ENCODE data around the gene TBC1D9B.

The TBC1D9B gene

DNA sequence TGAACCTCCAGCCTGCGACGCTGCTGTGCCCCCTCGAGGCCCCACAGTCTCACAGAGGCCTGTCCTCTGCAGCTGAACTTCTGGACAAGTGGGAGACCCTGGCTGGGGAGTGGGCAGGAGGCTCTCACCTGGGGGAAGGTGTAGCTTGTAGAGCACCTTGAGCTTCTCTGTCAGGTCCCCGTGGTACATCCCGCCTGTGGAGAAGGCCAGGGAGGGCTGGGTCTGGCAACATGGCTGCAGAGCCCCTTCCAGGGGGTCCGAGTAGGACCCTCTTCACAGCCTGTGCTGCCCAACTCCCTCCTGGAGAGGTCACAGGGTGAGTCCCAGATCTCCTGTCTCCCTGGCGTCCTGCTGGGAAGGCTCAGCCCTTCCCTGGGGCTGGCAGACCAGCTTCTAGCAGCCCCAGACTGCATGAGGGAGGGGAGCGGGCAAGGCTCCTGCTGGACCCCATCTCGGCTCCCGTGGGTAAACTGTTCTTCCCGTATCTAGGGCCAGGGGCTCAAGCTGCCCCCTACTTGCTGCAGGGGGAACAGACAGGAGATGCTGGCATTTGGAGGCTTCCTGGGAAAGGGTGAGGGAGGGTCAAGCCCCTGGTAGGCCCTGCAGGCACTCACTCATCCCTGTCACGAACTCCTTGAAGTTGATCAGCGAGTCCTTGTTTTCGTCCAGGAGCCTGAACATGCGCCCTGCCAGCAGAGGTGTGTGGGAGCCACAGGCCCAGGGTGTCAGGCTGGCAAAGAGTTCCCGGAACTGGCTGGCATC is 37.9 kb downstream of the TBC1D9B start:
- DNase-seq (ENCODE audit: low read depth): no peak

DNA sequence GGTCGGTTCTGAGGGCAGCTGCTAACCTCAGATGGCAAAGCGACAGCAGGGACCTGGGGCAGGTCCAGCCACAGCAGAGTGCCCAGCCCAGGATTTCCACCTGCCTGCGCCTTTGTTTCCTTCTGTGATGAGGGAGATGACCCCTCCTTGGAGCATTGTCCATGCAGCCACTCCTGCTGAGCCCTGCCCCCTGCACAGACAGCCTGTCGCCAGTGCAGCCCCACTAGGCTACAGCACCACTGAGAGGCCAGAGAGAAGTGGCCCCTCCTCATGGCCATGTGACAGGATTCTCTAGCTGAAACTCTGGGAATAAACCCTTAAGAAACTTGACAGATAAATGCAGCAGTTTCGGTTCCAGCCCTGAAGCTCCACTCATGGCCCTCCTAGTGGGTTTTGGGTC is 38.6 kb downstream of the TBC1D9B start:
- DNase-seq (ENCODE audit: low read depth): no peak

DNA sequence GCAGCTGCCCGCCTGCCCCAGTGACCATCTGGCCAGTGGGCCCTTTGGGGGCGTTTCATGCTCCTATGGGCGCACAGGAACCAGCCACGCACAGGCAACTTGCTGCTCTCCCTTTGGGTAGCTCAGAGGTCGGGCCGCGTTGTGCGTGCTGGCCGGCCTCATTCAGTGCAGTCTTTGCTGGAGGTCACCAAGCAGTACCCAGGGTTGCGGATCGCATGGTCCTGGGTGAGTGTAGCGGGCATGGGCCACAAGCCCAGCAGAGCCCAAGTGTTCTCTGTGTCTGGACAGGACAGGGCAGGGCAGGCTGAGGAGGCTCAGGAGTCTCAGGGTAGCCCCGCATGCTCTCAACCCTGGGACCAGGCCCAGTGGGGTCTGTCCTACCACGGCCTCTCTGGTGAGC is 39.2 kb downstream of the TBC1D9B start:
- DNase-seq (ENCODE audit: low read depth): no peak

DNA sequence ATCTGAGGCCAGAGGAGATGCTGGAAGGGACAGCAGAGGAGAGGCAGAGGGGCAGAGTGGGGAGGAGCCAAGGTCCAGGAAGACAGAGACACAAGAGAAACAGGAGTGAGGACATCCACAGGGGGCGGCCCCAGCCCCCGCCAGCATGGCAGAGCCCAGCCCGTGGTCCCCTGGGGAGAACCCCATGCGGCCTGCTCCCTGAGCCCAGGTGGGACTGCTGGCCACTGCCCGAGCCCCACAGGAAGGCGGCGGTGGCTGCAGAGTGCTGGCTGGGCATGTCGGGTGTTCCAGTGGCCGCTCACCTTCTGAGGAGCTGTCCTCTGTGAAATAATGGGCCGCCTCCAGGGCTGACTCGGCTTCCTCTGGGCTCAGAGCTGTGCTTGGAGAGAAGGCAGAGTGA is 40.2 kb downstream of the TBC1D9B start:
- no peak for DNase-seq (ENCODE audit: low read depth)

DNA sequence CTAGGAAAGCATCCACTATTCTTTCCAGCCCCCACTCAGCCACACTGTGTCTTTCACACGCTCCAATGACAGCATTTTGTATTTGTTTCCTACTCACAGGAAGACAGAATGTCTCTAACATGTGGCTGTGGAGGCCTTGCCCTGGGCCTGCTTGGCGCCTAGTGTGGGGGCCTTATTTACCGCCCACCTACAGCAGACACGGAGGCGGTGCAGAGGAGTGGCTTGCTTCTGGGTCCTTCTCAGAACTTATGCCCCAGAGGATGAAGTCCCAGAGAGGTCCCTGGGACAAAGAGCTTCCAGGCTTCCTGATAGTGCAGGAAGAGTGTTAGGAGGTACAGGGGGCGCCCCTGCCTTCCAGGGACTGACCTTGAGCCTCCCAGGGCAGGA is 40.6 kb downstream of the TBC1D9B start:
- no peak for DNase-seq (ENCODE audit: low read depth)

DNA sequence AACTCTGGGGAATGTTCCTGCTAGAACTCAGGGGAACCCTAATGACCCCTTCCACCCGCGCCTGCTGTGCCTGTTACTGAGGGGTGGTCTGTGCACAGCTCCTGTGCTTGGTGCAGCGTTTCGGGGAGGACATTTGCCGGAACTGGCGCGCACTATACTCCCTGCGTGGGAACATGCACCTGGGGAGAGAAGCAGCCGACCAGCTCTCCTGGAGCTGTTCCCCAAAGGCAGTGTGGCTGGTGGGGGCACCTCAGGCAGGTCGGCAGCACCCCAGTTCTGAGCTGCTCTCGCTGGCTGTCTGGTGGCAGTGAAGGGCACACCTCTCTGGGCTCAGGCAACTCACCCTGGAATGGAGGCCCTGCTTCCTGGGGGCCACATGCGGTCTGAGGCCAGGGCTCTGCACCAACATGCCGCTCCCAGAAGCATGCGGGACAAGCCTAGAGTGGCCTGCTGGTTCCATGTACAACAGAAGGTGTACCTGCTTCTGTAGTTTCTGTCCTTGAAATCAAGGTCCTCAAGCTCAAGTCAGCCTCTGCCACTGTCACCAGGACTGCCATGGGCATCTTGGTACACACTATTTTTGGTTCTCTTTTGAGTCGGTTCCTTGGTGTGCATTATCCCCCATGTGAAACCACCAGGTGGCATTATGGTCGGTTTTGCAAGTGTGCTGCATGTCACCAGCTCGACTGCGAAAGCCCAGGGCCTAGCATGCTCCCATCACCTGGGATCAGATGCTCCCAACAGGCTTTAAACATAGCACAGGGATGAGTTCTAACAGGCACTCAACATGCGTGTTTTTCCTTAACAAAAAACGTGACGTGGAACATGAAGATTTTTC is 41.2 kb downstream of the TBC1D9B start:
- DNase-seq (ENCODE audit: low read depth): no peak

DNA sequence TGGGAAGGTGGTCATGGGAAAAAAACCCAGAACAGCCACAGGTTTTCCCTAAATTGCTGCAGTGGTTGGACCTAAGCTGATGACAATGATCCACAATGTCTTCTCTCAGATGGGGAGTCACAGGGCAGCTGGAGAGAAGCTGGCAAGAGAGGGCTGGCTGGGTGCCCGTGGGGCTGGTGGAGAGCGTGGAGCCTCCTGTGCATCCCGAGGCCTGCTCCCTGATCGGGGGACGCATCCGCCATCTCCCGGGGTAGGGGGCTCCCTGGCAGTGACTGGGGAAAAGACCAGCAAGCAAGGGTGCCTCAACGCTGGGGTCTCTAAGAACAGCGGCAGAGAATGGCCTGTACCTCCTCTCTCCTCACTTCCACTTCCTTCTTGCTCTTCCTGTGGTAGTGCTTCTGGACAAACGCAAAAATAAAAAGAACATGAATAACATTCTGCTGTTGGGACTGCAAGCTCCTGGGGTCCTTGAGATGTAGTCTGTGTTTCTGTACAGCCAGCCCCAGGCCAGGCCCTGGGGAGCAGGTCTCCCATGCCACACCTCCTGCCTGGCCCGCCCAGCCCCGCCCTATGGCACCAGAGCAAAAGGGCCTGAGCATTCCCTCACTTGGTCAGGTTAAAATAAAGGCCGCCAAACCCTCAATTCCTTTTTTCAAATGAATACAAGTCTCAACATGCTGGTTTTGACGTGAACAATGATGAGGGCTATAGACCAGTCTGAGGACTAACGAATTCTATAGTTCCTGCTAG is 42.0 kb downstream of the TBC1D9B start:
- DNase-seq (ENCODE audit: low read depth): no peak

DNA sequence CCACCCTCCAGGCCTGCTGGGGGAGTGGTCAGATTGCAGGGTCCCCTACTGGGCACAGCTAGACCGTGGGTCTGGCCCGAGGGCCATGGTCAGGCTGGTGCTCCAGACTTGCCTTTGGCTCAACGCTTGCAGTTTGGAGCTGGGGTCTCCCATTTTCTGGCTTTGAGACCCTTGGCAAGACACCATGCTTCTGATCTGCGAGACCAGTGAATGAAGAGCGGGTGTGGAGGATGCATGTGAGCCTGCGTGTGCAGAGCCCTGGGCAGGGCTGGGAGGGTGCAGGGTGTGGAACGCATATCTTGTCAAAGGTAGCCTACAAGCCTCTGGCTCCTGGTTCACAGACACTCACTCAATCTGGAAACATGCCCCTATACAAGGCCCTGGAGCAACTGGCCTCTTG is 43.0 kb downstream of the TBC1D9B start:
- DNase-seq (ENCODE audit: low read depth): no peak

DNA sequence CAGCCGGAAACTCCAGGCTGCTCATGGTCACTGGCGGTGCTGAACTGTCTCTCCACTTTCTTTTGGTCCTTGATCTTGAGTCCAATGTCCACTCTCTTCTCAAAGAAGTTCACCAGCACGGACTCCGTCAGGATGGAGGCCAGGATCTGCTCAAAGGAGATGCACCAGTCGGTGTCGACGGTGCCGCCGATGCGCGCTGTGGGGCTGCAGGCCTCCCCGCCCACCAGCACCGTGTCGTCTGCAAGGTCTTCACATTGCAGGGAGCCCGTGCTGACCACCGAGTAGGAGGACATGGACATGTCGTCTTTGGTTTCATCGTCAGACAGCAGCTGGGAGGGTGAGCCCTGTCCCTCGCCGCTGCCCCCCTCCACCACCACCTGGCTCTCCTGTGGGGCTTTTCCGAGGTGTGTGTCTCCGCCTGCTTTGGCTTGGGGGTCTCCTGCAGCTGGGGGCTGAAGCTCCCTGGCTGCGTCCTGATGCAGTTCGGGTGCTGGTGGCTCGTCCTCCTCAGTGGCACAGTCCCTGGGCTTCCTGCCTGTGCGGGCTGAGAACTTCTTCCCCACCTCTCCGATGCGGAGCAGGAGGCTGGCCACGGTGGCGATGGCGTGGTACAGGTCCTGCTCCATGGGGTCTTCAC is 44.1 kb downstream of the TBC1D9B start:
- no peak for DNase-seq (ENCODE audit: low read depth)

DNA sequence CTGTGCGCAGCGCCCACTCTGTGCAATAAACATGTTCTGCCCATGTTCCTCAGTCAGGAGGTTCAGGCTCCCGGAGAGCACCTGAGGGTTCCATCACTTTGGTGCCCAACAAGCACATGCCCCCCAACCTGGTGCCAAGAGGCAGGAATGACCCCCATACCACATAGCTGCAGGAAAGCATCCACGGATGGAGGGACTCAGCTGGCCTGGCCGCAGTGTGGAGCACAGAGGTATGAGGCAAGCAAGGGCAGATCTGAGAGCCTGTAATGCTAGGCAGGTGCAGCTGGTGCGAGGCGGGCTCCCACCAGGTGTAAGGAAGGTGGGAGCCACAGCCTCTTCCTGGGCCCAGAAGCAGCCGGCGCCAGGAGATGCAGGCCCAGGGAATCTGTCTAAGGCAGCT is 44.8 kb downstream of the TBC1D9B start:
- DNase-seq (ENCODE audit: low read depth): no peak

DNA sequence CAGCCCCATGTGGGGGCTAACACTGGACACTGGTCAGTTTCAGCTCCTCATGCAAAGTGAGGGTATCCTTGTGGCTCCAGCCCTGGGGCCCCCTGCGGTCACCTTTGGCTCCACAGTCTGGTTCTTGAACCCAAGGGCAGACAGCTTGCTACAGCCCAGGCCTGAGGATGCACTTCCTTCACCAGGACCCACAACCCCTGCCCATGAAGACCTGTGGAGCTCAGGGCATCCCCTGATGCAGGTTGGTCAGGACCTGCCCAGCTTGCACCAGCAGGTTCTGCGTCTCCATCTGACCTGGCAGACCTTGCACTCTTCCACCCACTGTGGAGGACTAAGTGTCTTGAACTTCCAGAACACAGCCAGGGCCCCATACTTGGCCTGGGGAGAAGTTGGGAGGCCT is 45.4 kb downstream of the TBC1D9B start:
- DNase-seq (ENCODE audit: low read depth): no peak

DNA sequence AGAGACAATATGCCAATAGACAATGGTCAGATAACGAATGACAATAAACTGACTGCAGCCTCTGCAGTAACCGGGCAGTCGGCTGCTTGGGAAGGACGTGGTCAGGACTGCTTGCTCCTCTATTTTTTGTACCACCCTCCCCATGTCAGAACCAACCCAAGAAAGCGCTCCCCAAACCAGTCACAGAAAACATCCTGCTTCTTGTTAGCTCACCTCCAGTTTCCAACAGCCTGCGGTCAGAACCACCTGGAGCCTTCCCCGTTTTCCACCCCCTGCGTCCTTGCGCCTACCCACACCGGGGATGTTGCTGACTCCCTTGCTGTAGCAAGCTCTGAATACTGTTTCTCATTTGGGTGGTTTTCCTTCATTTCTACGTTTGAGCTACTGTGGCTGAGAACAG is 47.4 kb downstream of the TBC1D9B start:
- no peak for DNase-seq (ENCODE audit: low read depth)

DNA sequence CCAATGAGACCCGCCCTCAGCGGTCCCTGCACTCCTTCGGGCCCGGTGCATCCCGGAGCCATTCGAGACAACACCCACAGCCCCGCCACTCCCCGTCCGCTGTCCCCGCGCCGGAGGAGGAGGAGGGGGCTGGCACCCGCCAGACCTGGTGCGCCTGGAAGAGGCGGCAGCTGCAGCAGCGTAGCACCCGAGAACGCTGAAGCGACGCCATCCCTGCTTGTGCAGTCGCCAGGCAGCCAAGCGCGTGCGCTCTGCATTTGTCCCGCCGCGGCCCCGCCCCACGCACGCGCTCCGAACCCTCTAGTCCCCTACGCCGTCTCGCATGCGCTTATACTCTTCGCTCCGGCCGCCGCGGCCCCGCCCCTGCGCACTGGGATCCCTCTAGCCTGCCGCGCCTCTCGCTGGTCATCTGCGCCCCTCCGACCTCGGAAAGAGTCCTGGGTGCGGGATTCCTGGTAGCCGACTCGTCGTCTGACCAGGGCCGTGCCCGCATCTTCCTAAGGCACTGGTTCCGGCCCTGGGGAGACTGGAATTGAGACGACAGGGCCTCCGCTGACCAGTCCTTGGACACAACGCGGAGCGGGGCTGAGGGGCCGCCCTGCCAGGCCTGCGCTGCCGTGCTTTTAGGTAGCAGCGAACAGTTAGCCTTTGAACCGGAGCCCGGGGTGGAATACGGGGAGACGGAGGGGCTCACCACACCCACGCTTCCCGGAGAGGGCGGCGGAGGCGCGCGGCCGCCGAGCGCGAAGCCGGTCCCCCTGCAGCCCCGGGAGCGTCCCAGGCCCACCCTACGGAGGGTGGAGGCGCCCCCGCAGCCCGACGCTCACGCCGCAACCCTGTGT is 48.9 kb downstream of the TBC1D9B start, which contains the start of gene MRNIP:
Gene MRNIP (minus strand): TSS at position 232 of the 842 bp plus-strand sequence. CDS start 21 bp downstream, at position 211.
- peak; percentile 87 for DNase-seq (ENCODE audit: low read depth)

DNA sequence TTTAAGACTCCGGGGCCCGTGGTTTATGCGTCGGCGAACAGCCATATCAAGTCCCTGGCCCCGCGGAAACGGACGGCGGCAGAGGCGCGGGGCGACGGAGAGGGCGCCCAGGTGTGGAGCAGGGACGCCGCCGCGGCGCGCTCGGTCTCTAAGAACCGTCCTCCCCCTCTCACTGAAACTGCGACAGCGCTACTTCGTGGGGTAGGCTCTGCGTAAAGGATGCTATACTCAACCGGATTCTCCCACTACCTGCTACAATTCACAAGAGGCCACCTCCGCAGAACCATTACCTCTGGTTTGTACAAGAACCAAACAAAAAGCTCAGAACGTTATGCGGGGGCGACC is 49.5 kb downstream of the TBC1D9B start:
- peak; percentile 28 for DNase-seq (ENCODE audit: low read depth)

DNA sequence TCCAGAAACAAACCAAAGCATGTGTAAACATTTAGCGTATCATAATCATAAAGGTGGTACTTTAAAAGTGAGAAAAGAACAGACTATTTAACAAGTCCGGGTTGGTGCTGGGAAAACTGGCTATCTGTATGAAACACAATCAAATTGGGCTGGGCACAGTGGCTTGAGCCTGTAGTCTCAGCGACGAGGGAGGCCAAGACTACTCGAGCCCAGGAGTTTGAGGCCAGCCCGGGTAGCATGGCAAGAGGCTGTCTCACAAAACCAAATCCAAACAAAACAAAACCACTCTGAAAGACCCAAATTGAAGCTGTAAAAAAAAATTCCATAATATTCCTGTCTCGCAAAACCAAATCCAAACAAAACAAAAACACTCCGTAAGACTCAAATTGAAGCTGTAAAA is 53.3 kb downstream of the TBC1D9B start:
- no peak for DNase-seq (ENCODE audit: low read depth)

DNA sequence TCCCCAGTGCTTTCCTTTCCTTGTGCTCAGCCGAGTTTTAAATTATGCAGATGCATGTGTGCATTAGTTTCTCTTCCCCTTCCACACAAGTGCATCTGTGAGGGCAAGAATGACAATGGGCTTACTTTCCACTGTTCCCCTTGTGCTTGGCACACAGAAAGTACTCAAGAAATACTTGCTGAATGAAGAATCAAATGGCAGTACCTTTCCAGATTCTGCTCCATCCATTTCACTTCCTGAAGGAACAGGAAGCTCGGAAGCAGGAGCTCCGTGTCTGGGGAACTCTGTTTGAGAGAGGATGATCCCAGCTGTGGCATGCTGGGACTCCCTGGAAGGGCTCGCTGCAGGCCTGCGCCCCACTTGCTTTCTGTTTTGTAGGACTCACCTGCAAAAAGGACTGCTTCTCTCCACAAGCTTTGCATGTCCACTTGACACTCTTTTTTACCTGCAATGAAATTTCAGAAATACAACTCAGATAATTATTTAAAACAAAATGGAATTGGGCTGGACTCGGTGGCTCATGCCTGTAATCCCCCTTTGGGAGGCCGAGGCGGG is 54.6 kb downstream of the TBC1D9B start:
- DNase-seq (ENCODE audit: low read depth): no peak

DNA sequence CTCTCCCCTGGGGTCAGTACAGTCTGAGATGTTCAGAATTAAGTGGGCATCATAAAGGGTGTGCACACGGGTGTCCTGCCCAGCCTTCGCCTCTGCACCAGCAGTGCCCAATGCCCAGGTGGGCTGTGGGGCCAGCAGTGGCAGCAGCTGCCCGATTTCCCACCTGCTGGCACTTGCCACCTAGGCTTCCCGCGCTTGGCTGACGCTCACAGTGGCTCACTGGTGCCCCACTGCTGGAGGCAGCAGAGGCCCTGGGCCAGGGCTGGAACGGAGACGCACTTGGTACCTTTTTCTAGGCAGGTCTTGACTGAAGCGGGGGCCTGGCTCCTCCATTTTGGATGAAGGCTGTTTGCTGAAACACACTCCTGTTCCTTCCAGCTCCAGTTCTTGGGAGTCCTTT is 66.1 kb downstream of the TBC1D9B start:
- DNase-seq (ENCODE audit: low read depth): no peak

DNA sequence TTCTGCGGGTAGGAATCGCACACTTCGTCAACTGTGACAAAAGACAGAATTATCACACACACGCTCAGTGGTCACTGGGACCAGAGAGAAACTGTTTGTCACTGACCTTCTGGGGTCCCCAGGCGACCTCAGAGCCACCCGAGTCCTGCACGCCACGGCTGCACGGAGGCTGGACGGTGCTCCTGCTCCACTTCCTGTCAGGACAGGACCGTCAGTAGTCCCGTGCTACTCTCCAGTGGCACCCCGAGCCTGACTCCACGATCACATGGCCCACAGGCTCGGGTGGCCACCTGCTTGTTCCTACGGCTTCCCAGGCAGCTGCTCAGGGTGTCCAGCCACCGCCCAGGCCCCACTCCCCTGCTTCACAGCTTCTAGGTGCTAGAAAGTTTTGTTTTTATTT is 66.9 kb downstream of the TBC1D9B start:
- no peak for DNase-seq (ENCODE audit: low read depth)

DNA sequence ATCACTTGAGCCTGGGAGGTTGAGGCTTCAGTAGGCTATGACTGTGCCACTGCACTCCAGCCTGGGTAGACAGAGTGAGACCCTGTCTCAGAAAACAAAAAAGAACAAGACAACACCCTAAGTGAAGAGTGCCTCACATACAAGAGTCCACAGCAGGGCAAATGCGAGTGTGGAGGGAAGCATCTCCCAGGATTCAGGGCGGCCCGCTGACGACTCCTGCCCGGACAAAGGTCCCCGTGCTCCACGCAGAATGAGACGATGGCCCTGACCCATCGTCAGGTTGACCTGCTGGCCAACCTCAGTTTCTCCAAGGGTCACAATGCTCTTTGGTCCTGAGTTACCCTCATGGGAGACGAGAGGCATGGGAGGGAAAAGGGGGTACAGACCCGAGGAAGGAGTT is 67.4 kb downstream of the TBC1D9B start:
- DNase-seq (ENCODE audit: low read depth): no peak

DNA sequence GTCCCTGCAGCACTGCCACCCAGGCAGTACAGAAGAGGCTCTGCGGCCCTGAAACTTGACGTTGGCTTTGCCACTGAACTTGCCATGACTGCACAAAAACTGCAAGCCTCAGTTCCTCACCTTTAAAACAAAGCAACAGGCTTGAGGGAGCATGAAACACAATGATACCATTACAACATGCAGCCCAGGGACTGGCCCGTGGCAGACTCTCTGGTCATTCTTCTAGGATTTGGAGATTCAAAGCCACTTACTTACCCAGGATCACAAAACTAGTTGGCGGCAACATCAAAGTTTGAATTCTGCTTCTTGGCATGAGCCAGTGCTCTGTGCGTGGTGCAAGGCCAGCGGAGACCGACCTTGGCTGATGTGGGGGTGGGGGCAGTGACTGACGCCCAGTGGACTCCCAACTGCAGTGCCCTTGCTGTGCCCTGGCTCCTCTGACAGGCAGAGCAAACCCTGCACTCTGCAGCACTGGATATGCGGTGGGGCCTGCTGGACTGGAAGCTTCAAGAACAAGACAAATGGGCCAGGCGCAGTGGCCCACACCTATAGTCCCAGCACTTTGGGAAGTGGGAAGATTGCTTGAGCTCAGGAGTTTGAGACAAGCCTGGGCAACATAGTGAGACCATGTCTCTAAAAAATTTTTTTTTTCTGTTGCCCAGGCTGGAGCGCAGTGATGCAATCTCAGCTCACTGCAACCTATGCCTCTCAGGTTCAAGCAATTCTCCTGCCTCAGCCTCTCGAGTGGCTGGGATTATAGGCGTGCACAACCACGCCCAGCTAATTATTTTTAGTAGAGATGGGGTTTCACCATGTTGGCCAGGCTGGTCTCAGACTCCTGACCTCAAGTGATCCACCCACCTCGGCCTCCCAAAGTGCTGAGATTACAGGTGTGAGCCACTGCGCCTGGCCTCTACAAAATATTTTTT is 68.1 kb downstream of the TBC1D9B start:
- DNase-seq (ENCODE audit: low read depth): no peak

All from activated T-cell treated with anti-CD3 and anti-CD28 coated beads for 1 hour (primary cell).